Gastrocnemius medialis (tissue), 4 donors: ENCODE results near the gene CSTB. TPM values are rescaled to one million over a fixed set of nuclear protein-coding genes. Genes with fewer than 3 reads are reported as not detected.
A peak's percentile ranks its signal among the peaks of the same experiment; 100 is the strongest.

ENCODE experiments used
- ATAC-seq, 2 donors: fragments of 150-250 bp; one replicate each; pipeline ENCODE4 v1.9.1; 2016
- DNase-seq, 2 donors: peaks; one replicate each; pipeline ENCODE4 v3.0.0-alpha.2; 2019
- H3K27ac ChIP-seq, 4 donors: fragments of 200-600 bp; sonication (generic); 1 replicate in 1 of 4; 2 replicates in 3 of 4; pipeline ENCODE4 v1.5.1; 2016 to 2018; ENCODE audit warnings: mild to moderate bottlenecking in 2 of 4, moderate library complexity in 1 of 4
- H3K27me3 ChIP-seq, 3 donors: fragments of 200-600 bp; sonication (generic) in 2 of 3; 1 replicate in 1 of 3; 2 replicates in 2 of 3; pipeline versions ENCODE4 v1.5.1 to v1.6.0; 2016 to 2019; ENCODE audit warnings: mild to moderate bottlenecking in 1 of 3, moderate library complexity in 1 of 3
- H3K36me3 ChIP-seq, 2 donors: fragments of 200-600 bp; sonication (generic) in 1 of 2; one replicate each; pipeline ENCODE4 v1.5.1; 2017 to 2018
- H3K4me1 ChIP-seq, 2 donors: fragments of 200-600 bp; sonication (generic) in 1 of 2; one replicate each; pipeline ENCODE4 v1.5.1; 2016 to 2017; ENCODE audit warnings: mild to moderate bottlenecking in 2 of 2
- H3K4me3 ChIP-seq, 4 donors: fragments of 200-600 bp; sonication (generic) in 3 of 4; 1 replicate in 1 of 4; 2 replicates in 3 of 4; pipeline ENCODE4 v1.5.1; 2016 to 2019; ENCODE audit warnings: mild to moderate bottlenecking in 2 of 4
- H3K9me3 ChIP-seq, 3 donors: fragments of 200-600 bp; sonication (generic) in 2 of 3; 1 replicate in 1 of 3; 2 replicates in 2 of 3; pipeline ENCODE4 v1.5.1; 2016 to 2019
- CTCF ChIP-seq, 5 experiments: fragments of 450-650 bp in 3 of 5; fragments of 200-600 bp in 2 of 5; sonication (generic) in 2 of 5; IDR thresholded peaks in 4 of 5; conservative IDR thresholded peaks in 1 of 5; 1 replicate in 4 of 5; 2 replicates in 1 of 5; pipeline ENCODE4 v1.5.1; 2016 to 2019; ENCODE audit warnings: antibody characterized with exemption in 5 of 5, mild to moderate bottlenecking in 3 of 5, moderate library complexity in 3 of 5
- POLR2A ChIP-seq, 2 donors: fragments of 450-650 bp; IDR thresholded peaks; one replicate each; pipeline ENCODE4 v1.6.1; 2017; ENCODE audit warnings: antibody characterized with exemption in 2 of 2, mild to moderate bottlenecking in 2 of 2, moderate library complexity in 2 of 2
- in situ Hi-C, 4 donors: fragments of 200-750 bp; cut with MboI; loops; one replicate each; pipeline versions ENCODE4 v1.15.0 to v1.8.0; 2017; ENCODE audit warnings: low sequenced_read_pairs in 4 of 4
- intact Hi-C: fragments of 100-400 bp; cut with DNase I; formaldehyde crosslinking; loops from one replicate; pipeline ENCODE4 v1.15.1; 2023; ENCODE audit warnings: low total_unique reads
- total RNA-seq, 4 donors: library from RNA; depleted of rRNA; stranded (reverse); fragments of >200 nt; gene quantifications; one replicate each; pipeline versions ENCODE4 v1.1.0 to v1.2.3, GENCODE V29; 2016

Gene CSTB
- total RNA-seq, 4 donors from 2014 or later = 1.3 to 5.9 (median 5.2) TPM

GRCh38 chr21:43737158-43737950 lies 38.8 kb downstream of the CSTB start:
- no peak for ATAC-seq
- Histone ChIP-seq H3K4me1 (peaks cover 4 to 5% of the 10 kb centered on the region in 2 donors), H3K4me3 (no peak overlapping the region), H3K27me3 (no peaks in the 10 kb centered on the region), H3K9me3 (no peaks in the 10 kb centered on the region), H3K36me3 (no peaks in the 10 kb centered on the region), H3K27ac (no peak overlapping the region)
- no peak for TF ChIP-seq POLR2A (IDR thresholded peaks at IDR 0.05)
- no peak for TF ChIP-seq CTCF (IDR thresholded peaks at IDR 0.05 in 4 of 5, conservative IDR thresholded peaks at IDR 0.05 in 1 of 5)
- in situ Hi-C loops (no loop called here), intact Hi-C loops (no loop called here)
- DNase-seq = no peak

- no peaks in the 10 kb centered on the region for H3K27me3 ChIP-seq
- DNase-seq = no peak
- no peak for TF ChIP-seq POLR2A (IDR thresholded peaks at IDR 0.05)
- TF ChIP-seq CTCF (IDR thresholded peaks at IDR 0.05 in 4 of 5, conservative IDR thresholded peaks at IDR 0.05 in 1 of 5) = no peak
- intact Hi-C loops (no loop called here), in situ Hi-C loops (no loop called here)
- peaks cover 12 to 13% of the 10 kb centered on the region in 2 donors for H3K4me1 ChIP-seq
- no peaks in the 10 kb centered on the region for H3K9me3 ChIP-seq
- ATAC-seq = no peak
- no peak overlapping the region for H3K27ac ChIP-seq
- H3K4me3 ChIP-seq = no peak overlapping the region
- H3K36me3 ChIP-seq = no peaks in the 10 kb centered on the region
Observed at GRCh38 chr21:43736224-43736883, 39.8 kb downstream of the CSTB start.

GRCh38 chr21:43735236-43736091 lies 40.6 kb downstream of the CSTB start:
- Histone ChIP-seq H3K4me1 (peaks cover 12 to 13% of the 10 kb centered on the region in 2 donors), H3K4me3 (no peak overlapping the region), H3K9me3 (no peaks in the 10 kb centered on the region), H3K27me3 (no peaks in the 10 kb centered on the region), H3K27ac (no peak overlapping the region), H3K36me3 (no peaks in the 10 kb centered on the region)
- DNase-seq = no peak
- ATAC-seq = no peak
- TF ChIP-seq CTCF (IDR thresholded peaks at IDR 0.05 in 4 of 5, conservative IDR thresholded peaks at IDR 0.05 in 1 of 5) (no peak), POLR2A (IDR thresholded peaks at IDR 0.05) (no peak)
- in situ Hi-C loops = no loop called here
- intact Hi-C loops = no loop called here

GRCh38 chr21:43734928-43735229 lies 41.2 kb downstream of the CSTB start:
- DNase-seq (no peak), ATAC-seq (peak in 1 of 2 donors; percentile 35)
- intact Hi-C loops (no loop called here), in situ Hi-C loops (no loop called here)
- Histone ChIP-seq H3K36me3 (no peaks in the 10 kb centered on the region), H3K27me3 (no peaks in the 10 kb centered on the region), H3K9me3 (no peaks in the 10 kb centered on the region), H3K4me1 (peaks cover 12 to 13% of the 10 kb centered on the region in 2 donors), H3K4me3 (no peak overlapping the region), H3K27ac (no peak overlapping the region)
- TF ChIP-seq POLR2A (IDR thresholded peaks at IDR 0.05) = no peak
- TF ChIP-seq CTCF (IDR thresholded peaks at IDR 0.05 in 4 of 5, conservative IDR thresholded peaks at IDR 0.05 in 1 of 5) = no peak
